HepG2 (cell line): Measurements from ENCODE around the gene THEMIS. TPM values are rescaled to one million over a fixed set of nuclear protein-coding genes. Genes with fewer than 3 reads are reported as not detected.

Experiments
- CEBPB ChIP-seq: IDR thresholded peaks from 2 replicates; pipeline ENCODE4 v1.6.1; 2011; ENCODE audit warnings: low read depth, low read length, improper control_type of control experiment, borderline replicate concordance
- POLR2G ChIP-seq: fragments of 200-400 bp; formaldehyde crosslinking; IDR thresholded peaks from 2 replicates; pipeline ENCODE4 v1.6.1; 2018; ENCODE audit warnings: mild to moderate bottlenecking, low read depth, low read length, moderate library complexity
- PPARG ChIP-seq: conservative IDR thresholded peaks from 2 replicates; pipeline ENCODE4 v1.6.1; 2016; ENCODE audit warnings: missing biosample characterization, missing genetic modification reagents
- RERE ChIP-seq: IDR thresholded peaks from 2 replicates; pipeline ENCODE4 v1.6.1; 2016; ENCODE audit warnings: low read depth, missing genetic modification reagents, missing compliant biosample characterization
- THAP7 ChIP-seq: sonication (generic); formaldehyde crosslinking; IDR thresholded peaks from 2 replicates; pipeline ENCODE4 v1.8.1; 2023; ENCODE audit warnings: mild to moderate bottlenecking, missing genetic modification reagents
- ZNF616 ChIP-seq: sonication (generic); formaldehyde crosslinking; IDR thresholded peaks from 2 replicates; pipeline ENCODE4 v1.5.0; 2020; ENCODE audit warnings: low read depth, mild to moderate bottlenecking, missing genetic modification reagents
- ZNF691 ChIP-seq: sonication (generic); formaldehyde crosslinking; IDR thresholded peaks from 2 replicates; pipeline ENCODE4 v1.4.0; 2020; ENCODE audit warnings: missing genetic modification reagents, low read depth, mild to moderate bottlenecking, borderline replicate concordance
- polyA plus RNA-seq, 8 experiments: library from polyadenylated mRNA; depleted of rRNA in 3 of 8; stranded (reverse) in 7 of 8; unstranded in 1 of 8; fragments of >200 nt; fragmentation: Illumina TruSeq in 4 of 8; extraction: Trizol in 4 of 8; gene quantifications; 2 replicates each; pipeline versions ENCODE4 v1.2.1 to v1.2.3, GENCODE V29; 2011 to 2016; ENCODE audit warnings: low read depth in 4 of 8, missing spikeins in 1 of 8, mixed read lengths in 1 of 8; ENCODE audit not compliant: insufficient read depth in 1 of 8
- total RNA-seq, 5 experiments: library from RNA; depleted of rRNA; stranded (reverse); fragments of >200 nt; fragmentation: Illumina TruSeq; extraction: Trizol; gene quantifications; 2 replicates each; pipeline ENCODE4 v1.2.3, GENCODE V29; 2016; ENCODE audit warnings: low read depth in 1 of 5

THEMIS gene
- total and polyA plus RNA-seq, 2 of the 13 experiments (the other 11 are each of a cell fraction or from before 2014, with no cell fraction given), result not detected

GRCh38 chr6:127834136-127834535 is 66.7 kb downstream of the THEMIS start (continued):
- TF ChIP-seq ZNF616 (CRISPR knock-in tag) (no peak), ZNF691 (CRISPR knock-in tag) (no peak), POLR2G (no peak), CEBPB (no peak), RERE (CRISPR knock-in tag) (no peak), THAP7 (CRISPR knock-in tag) (no peak), PPARG (CRISPR knock-in tag) (no peak)
